Fibroblast of lung (primary cell): ENCODE measurements around the gene CALU. TPM values are rescaled to one million over a fixed set of nuclear protein-coding genes. Genes with fewer than 3 reads are reported as not detected.

Experiments
- DNase-seq, 2 donors: peaks; one replicate each; pipeline versions ENCODE4 v3.0.0 to v3.0.0-alpha.2; 2010; ENCODE audit warnings: low read depth in 2 of 2
- H2AFZ ChIP-seq: 2 replicates; pipeline ENCODE4 v1.5.1; 2012; ENCODE audit warnings: low read length, control low read depth, inconsistent platforms
- H3K27ac ChIP-seq: 2 replicates; pipeline ENCODE4 v1.5.1; 2011; ENCODE audit warnings: low read length, control low read depth; ENCODE audit not compliant: insufficient read depth
- H3K27me3 ChIP-seq: 2 replicates; pipeline ENCODE4 v1.5.1; 2011; ENCODE audit warnings: mild to moderate bottlenecking, low read length; ENCODE audit not compliant: control insufficient read depth, insufficient read depth
- H3K36me3 ChIP-seq: 2 replicates; pipeline ENCODE4 v1.5.1; 2011; ENCODE audit warnings: low read length; ENCODE audit not compliant: control insufficient read depth, insufficient read depth
- H3K4me1 ChIP-seq: 2 replicates; pipeline ENCODE4 v1.5.1; 2011; ENCODE audit warnings: low read length; ENCODE audit not compliant: control insufficient read depth, insufficient read depth; ENCODE audit errors: extremely low read depth
- H3K4me2 ChIP-seq: 2 replicates; pipeline ENCODE4 v1.5.1; 2011; ENCODE audit warnings: low read length, control low read depth; ENCODE audit not compliant: insufficient read depth; ENCODE audit errors: extremely low read depth
- H3K4me3 ChIP-seq, 4 experiments: fragments of 200-600 bp in 1 of 4; sonication (generic) in 1 of 4; replicated peaks in 1 of 4; 2 replicates each; pipeline ENCODE4 v1.5.1; 2011 to 2016; ENCODE audit warnings: low read length in 4 of 4, low read depth in 3 of 4, mild to moderate bottlenecking in 3 of 4, control low read depth in 2 of 4, inconsistent platforms in 1 of 4, mixed read lengths in 1 of 4; ENCODE audit not compliant: insufficient read depth in 1 of 4; ENCODE audit errors: control extremely low read depth in 1 of 4
- H3K79me2 ChIP-seq: 2 replicates; pipeline ENCODE4 v1.5.1; 2012; ENCODE audit warnings: mild to moderate bottlenecking, low read length, inconsistent platforms; ENCODE audit not compliant: control insufficient read depth, insufficient read depth
- H3K9ac ChIP-seq: 2 replicates; pipeline ENCODE4 v1.5.1; 2011; ENCODE audit warnings: mild to moderate bottlenecking, low read length, control low read depth; ENCODE audit not compliant: insufficient read depth
- H3K9me3 ChIP-seq: 2 replicates; pipeline ENCODE4 v1.5.1; 2012; ENCODE audit warnings: low read depth, low read length; ENCODE audit not compliant: control insufficient read depth, insufficient read depth
- H4K20me1 ChIP-seq: 2 replicates; pipeline ENCODE4 v1.5.1; 2011; ENCODE audit warnings: low read length; ENCODE audit not compliant: control insufficient read depth, insufficient read depth; ENCODE audit errors: extremely low read depth
- CTCF ChIP-seq, 2 donors: IDR thresholded peaks in 1 of 2; conservative IDR thresholded peaks in 1 of 2; 1 replicate in 1 of 2; 2 replicates in 1 of 2; pipeline ENCODE4 v1.5.1; 2011 to 2012; ENCODE audit warnings: low read length in 2 of 2, control low read depth in 1 of 2, inconsistent platforms in 1 of 2, low read depth in 1 of 2, mild to moderate bottlenecking in 1 of 2
- EZH2 ChIP-seq: IDR thresholded peaks from 2 replicates; pipeline ENCODE4 v1.5.1; 2012; ENCODE audit warnings: low read length, control low read depth, mild to moderate bottlenecking; ENCODE audit errors: missing control alignments
- polyA plus RNA-seq, 2 donors: library from polyadenylated mRNA; depleted of rRNA in 1 of 2; stranded (reverse) in 1 of 2; unstranded in 1 of 2; fragments of >200 nt; gene quantifications; 2 replicates each; pipeline ENCODE4 v1.2.1, GENCODE V29; 2011 to 2012; ENCODE audit warnings: missing spikeins in 1 of 2
- total RNA-seq: library from RNA; depleted of rRNA; stranded (reverse); fragments of >200 nt; gene quantifications from 2 replicates; pipeline ENCODE4 v1.2.1, GENCODE V29; 2014

Gene CALU
- total and polyA plus RNA-seq, 2 donors (not counting 1 experiment from before 2014, with no cell fraction given) = 636 to 1,372 TPM

DNA sequence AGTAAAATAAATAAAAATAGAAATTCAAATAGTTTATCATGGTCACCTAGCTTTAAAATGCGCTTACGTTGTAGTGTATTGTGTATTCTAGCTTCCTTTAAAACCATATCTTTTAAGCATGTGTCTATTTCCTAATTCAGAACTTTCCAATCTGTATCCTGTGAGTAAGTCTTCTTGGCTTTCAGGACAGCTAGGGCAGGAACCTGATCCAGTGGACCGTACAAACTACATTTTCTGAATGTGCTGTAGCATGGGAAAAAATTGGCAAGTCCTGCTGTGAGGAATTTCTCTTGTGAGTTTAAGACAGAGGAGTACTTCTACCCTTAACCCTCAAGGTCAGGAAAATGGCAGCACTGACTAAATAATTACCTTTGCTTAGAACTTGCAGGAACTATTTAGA, 24.4 kb downstream of the CALU start:
- no peaks in the 10 kb centered on the region for H3K27me3 ChIP-seq
- no peak overlapping the region for H3K4me3 ChIP-seq
- TF ChIP-seq CTCF (conservative IDR thresholded peaks at IDR 0.05 in 1 of 2, IDR thresholded peaks at IDR 0.05 in 1 of 2; ENCODE audit: low read depth in 1 of 2, low read length in 2 of 2) (no peak), EZH2 (no peak)
- peaks cover 28% of the 10 kb centered on the region for H3K79me2 ChIP-seq
- no peak overlapping the region for H3K27ac ChIP-seq
- H2AFZ ChIP-seq = no peak overlapping the region
- H3K36me3 ChIP-seq = peaks cover 22% of the 10 kb centered on the region
- H3K4me2 ChIP-seq = no peak overlapping the region
- DNase-seq = peak in 1 of 2 donors; percentile 24
- H3K9me3 ChIP-seq = no peaks in the 10 kb centered on the region
- H4K20me1 ChIP-seq = no peaks in the 10 kb centered on the region
- H3K4me1 ChIP-seq = no peaks in the 10 kb centered on the region
- no peak overlapping the region for H3K9ac ChIP-seq

GRCh38 chr7:128767475-128768110, 28.4 kb downstream of the CALU start:
- no peak overlapping the region for H3K9ac ChIP-seq
- no peaks in the 10 kb centered on the region for H3K9me3 ChIP-seq
- peaks cover 8% of the 10 kb centered on the region for H3K79me2 ChIP-seq
- TF ChIP-seq CTCF (conservative IDR thresholded peaks at IDR 0.05 in 1 of 2, IDR thresholded peaks at IDR 0.05 in 1 of 2; ENCODE audit: low read depth in 1 of 2, low read length in 2 of 2) = no peak
- TF ChIP-seq EZH2 = no peak
- no peak overlapping the region for H2AFZ ChIP-seq
- no peaks in the 10 kb centered on the region for H3K27me3 ChIP-seq
- DNase-seq = peak in 1 of 2 donors; percentile 18
- H3K4me3 ChIP-seq = no peak overlapping the region
- H4K20me1 ChIP-seq = no peaks in the 10 kb centered on the region
- peaks cover 16% of the 10 kb centered on the region for H3K36me3 ChIP-seq
- no peaks in the 10 kb centered on the region for H3K4me1 ChIP-seq
- no peak overlapping the region for H3K27ac ChIP-seq
- no peak overlapping the region for H3K4me2 ChIP-seq

- Histone ChIP-seq H3K9me3 (no peaks in the 10 kb centered on the region), H3K27me3 (no peaks in the 10 kb centered on the region), H3K4me1 (no peaks in the 10 kb centered on the region), H3K79me2 (peaks cover 4% of the 10 kb centered on the region), H2AFZ (no peak overlapping the region), H3K36me3 (peaks cover 16% of the 10 kb centered on the region), H3K9ac (no peak overlapping the region), H3K4me2 (no peak overlapping the region), H3K4me3 (no peak overlapping the region), H4K20me1 (no peaks in the 10 kb centered on the region), H3K27ac (no peak overlapping the region)
- TF ChIP-seq EZH2 = no peak
- TF ChIP-seq CTCF (conservative IDR thresholded peaks at IDR 0.05 in 1 of 2, IDR thresholded peaks at IDR 0.05 in 1 of 2; ENCODE audit: low read depth in 1 of 2, low read length in 2 of 2) = no peak
- peak in 1 of 2 donors; percentile 76 for DNase-seq
These were observed 31.1 kb downstream of the CALU start for GRCh38 chr7:128770233-128770632.
